ENCODE data around the gene LCN15. TPM values are rescaled to one million over a fixed set of nuclear protein-coding genes. Genes with fewer than 3 reads are reported as not detected.
"Not testable (repeated sequence)": the region's sequence is repeated elsewhere in the genome, so short reads cannot be mapped to it uniquely, and the experiment has no call there.

The LCN15 gene
- total RNA-seq, result not detected

DNA sequence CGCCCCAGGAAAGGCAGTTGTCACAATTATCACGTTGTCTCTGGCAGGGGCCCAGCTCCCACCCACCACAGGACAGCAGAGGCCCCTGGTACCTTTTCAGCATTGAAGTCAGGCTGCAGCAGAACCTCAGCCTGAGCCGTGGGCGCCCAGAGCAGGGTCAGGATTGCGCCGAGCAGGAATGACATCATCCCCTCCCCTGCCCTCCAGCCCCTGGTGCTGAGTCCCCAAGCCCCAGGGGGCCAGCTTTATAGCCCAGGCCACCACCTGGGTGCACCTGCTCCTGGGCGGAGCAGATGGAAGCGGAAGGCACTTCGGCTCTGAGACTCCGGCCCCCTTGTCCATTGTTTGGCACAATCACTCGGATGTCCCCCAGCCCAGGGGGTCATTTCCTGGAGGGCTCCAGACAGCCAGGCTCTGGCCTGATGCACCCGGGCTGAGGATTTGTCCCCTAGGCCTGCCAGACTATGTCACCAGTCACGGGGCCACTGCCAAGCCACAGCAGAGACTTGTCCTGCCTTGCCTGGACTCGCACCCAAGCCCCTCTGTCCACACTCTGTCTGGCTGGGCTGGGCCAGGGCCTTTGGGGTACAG, at the start of gene LCN15:
TSS of gene LCN15 (minus strand) at position 218 of the 591 bp plus-strand sequence. CDS start at position 188, 30 bp downstream.
- ATAC-seq (no peak), DNase-seq (ENCODE audit: low spot score in 2 of 2) (no peak)
- Mint-ChIP-seq H3K27ac (no peak within 1 kb of the TSS), H3K36me3 (no peaks in the 10 kb centered on the region), H3K9me3 (no peaks in the 10 kb centered on the region)

DNA sequence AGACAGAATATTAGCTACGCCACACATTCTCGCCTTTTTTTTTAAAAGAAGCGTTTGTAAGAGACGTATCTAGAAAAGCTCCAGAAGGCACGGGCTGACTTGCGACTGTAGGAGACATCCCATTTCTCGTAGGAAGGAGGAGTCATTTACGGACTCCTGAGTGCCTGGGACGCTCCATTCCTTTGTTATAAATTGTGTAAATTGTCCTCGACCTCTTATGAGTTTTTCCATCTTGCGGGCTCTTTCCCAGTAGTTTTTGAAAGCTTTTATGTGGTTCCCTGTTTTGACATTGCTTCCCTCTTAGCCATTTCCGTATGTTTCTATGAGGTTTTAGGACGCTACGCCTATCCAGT, 44.5 kb upstream of the LCN15 start:
- no peak for ATAC-seq
- H3K9me3 Mint-ChIP-seq, result no peaks in the 10 kb centered on the region

GRCh38 chr9:136808075-136808805, 43.9 kb upstream of the LCN15 start:
- DNase-seq (ENCODE audit: low spot score in 2 of 2) (peak in 1 of 2 donors; percentile 70), ATAC-seq (peak; percentile 23 to 46)
- Mint-ChIP-seq H3K36me3 (peaks cover 13 to 19% of the 10 kb centered on the region in 2 donors), H3K9me3 (no peaks in the 10 kb centered on the region), H3K27ac (peak overlapping the region; percentile 23 to 65)

More for the DNA sequence above, 44.5 kb upstream of the LCN15 start:
- H3K36me3 Mint-ChIP-seq, result peaks cover 18 to 19% of the 10 kb centered on the region in 2 donors
- DNase-seq (ENCODE audit: low spot score in 2 of 2), result no peak
- peak overlapping the region; percentile 23 to 65 for H3K27ac Mint-ChIP-seq

DNA sequence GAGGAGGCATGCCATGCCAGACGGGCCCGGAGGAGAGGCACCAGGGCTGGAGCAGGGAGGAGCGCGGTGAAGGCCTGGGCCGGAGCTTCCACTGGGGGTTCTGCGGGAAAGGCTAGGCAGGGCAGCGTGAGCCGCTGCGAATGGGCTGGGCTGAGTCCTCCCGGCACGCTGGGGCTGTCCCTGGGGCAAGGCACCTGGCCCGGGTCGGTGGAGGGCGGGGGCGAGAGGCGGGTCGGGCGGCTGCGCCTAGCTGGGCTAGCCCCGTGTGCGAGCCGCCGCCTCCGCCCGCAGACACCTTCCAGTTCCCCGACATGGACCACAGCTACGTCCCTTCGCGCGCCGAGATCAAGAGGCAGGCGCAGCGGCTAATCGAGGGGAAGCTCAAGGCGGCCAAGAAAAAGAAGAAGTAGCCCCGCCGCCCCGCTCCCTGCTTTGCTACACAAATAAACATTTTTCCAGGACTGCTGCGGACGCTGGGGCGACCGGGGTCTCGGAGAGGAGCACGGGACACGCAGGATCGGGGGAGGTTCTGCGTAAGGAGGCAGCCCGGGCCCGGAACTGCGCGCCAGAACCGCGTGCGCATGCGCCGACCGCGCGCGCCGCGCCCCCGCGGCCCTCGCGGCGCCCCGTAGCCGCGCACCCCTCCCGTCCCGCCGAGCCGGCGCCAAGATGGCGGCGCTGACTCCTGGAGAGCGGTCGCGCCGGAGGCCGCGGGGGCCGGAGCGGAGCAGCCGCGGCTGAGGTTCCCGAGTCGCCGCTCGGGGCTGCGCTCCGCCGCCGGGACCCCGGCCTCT, 43.2 kb upstream of the LCN15 start, which contains the start of gene RABL6:
TSS of gene RABL6 (plus strand) at position 668 of the 794 bp plus-strand sequence. CDS start 249 bp downstream, outside the sequence.
- peak; percentile 87 to 88 for DNase-seq (ENCODE audit: low spot score in 2 of 2)
- no peaks in the 10 kb centered on the region for H3K9me3 Mint-ChIP-seq
- H3K27ac Mint-ChIP-seq, result peak within 1 kb of the TSS; percentile 76 to 93
- H3K36me3 Mint-ChIP-seq, result peaks cover 6 to 13% of the 10 kb centered on the region in 2 donors
- peak; percentile 86 to 94 for ATAC-seq

GRCh38 chr9:136806631-136807201, 42.4 kb upstream of the LCN15 start:
- Mint-ChIP-seq H3K27ac (peak overlapping the region; percentile 76 to 89), H3K9me3 (no peaks in the 10 kb centered on the region), H3K36me3 (peaks cover 6 to 13% of the 10 kb centered on the region in 2 donors)
- ATAC-seq (no peak), DNase-seq (ENCODE audit: low spot score in 2 of 2) (no peak)

DNA sequence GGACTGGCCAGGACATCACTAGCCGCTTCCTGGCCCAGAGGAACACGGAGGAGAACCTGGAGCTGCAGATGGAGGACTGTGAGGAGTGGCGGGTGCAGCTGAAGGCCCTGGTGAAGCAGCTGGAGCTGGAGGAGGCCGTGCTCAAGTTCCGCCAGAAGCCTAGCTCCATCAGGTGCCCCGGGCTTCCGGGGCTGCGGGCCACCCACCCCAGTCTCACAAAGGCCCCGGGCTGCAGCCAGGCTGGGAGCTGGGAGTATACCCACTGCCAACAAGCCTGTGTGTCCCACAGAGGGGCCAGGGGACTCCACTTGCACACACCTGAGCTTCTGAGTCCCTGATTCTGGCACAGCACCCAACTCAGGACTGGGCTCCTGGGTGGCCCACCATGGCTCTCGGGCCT, 41.7 kb upstream of the LCN15 start:
- Mint-ChIP-seq H3K27ac (peak overlapping the region; percentile 76 to 89), H3K9me3 (no peaks in the 10 kb centered on the region), H3K36me3 (peaks cover 3 to 13% of the 10 kb centered on the region in 2 donors)
- DNase-seq (ENCODE audit: low spot score in 2 of 2), result peak in 1 of 2 donors; percentile 56
- ATAC-seq, result no peak

DNA sequence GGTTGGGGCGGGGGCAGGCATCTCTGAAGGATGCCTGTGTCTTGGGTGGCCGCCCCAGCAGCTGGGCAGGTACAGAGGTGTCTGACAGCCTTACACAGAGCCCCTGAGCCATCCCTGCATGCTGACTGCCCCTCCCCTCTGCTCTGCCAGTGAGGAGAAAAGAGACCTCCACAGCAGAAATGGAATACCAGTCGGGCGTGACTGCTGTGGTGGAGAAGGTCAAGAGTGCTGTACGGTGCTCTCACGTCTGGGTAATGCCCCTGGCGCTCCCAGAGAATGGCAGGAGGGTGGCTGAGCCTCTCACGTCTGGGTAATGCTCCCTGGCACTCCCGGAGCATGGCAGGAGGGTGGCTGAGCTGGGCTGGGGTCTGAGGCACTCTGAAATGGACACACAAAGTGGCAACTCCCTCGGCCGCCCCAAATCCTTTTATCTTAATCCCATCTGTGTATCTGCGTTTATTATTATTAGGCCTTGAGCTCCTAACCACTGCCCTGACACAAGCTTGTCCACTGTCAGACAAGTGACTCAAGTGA, 41.0 kb upstream of the LCN15 start:
- ATAC-seq (no peak), DNase-seq (ENCODE audit: low spot score in 2 of 2) (no peak)
- H3K36me3 Mint-ChIP-seq, result peaks cover 0 to 13% of the 10 kb centered on the region in 2 donors
- no peak overlapping the region for H3K27ac Mint-ChIP-seq
- no peaks in the 10 kb centered on the region for H3K9me3 Mint-ChIP-seq

DNA sequence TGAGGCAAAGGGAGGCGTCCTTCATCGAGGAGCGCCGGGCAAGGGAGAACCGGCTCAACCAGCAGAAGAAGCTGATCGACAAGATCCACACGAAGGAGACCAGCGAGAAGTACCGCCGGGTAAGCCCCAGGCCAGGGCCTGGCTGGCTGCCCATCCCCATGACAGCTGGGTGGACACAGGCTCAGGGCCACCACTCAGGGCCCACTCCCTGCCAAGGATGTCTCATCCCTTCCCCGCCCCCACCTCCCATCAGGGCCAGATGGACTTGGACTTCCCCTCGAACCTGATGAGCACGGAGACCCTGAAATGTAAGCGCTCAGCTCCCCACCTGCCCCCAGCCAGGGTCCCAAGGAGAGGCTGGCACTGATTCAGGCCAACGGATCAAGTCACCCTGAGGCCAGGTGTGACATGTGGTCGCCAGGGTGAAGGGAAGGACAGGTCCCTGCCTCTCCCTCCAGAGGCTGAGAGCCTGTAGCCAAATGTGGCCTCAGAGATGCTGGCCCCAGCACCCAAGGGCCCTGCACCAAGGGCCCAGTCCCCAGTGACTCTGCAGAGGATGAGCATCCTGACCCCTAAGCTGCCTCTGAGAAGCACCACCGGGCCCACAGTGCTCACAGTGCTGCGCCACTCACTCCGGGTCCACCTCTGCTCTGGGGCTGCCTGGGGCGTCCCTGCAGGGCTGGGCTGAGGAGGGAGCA, 40.3 kb upstream of the LCN15 start:
- Mint-ChIP-seq H3K27ac (no peak overlapping the region), H3K9me3 (no peaks in the 10 kb centered on the region), H3K36me3 (peaks cover 0 to 9% of the 10 kb centered on the region in 2 donors)
- no peak for DNase-seq (ENCODE audit: low spot score in 2 of 2)
- no peak for ATAC-seq

GRCh38 chr9:136803551-136804508, 39.5 kb upstream of the LCN15 start:
- DNase-seq (ENCODE audit: low spot score in 2 of 2) (no peak), ATAC-seq (no peak)
- H3K9me3 Mint-ChIP-seq, result no peaks in the 10 kb centered on the region
- H3K27ac Mint-ChIP-seq, result peak overlapping the region in 1 of 2 donors; percentile 34
- H3K36me3 Mint-ChIP-seq, result peaks cover 0 to 3% of the 10 kb centered on the region in 2 donors

DNA sequence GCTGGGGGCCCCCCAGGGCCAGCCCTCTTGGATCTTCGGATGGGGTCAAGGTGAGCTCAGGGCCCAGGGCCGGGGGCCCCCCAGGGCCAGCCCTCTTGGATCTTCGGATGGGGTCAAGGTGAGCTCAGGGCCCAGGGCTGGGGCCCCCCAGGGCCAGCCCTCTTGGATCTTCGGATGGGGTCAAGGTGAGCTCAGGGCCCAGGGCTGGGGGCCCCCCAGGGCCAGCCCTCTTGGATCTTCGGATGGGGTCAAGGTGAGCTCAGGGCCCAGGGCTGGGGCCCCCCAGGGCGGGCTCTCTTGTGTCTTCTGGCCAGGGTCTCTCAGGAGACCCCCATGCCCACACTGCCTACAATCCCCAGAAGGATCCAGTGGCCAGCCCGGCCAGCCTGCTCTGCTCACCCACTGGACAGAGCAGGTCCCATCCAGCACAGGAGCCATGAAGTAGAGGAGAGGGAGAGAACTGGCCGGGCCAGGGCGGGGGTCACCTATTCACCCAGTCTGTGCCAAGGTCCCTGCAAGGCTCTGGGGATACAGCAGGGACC, 38.8 kb upstream of the LCN15 start:
- not testable (repeated sequence) for ATAC-seq; H3K36me3 Mint-ChIP-seq; DNase-seq (ENCODE audit: low spot score in 2 of 2); H3K9me3 Mint-ChIP-seq; H3K27ac Mint-ChIP-seq

GRCh38 chr9:136802321-136802720, 38.0 kb upstream of the LCN15 start:
- no peak overlapping the region for H3K27ac Mint-ChIP-seq
- DNase-seq (ENCODE audit: low spot score in 2 of 2) (no peak), ATAC-seq (no peak)
- no peaks in the 10 kb centered on the region for H3K9me3 Mint-ChIP-seq
- H3K36me3 Mint-ChIP-seq, result no peaks in the 10 kb centered on the region

GRCh38 chr9:136799854-136800657, 35.7 kb upstream of the LCN15 start:
- H3K27ac Mint-ChIP-seq, result no peak overlapping the region
- peak; percentile 69 to 84 for ATAC-seq
- peak in 1 of 2 donors; percentile 80 for DNase-seq (ENCODE audit: low spot score in 2 of 2)
- H3K9me3 Mint-ChIP-seq, result no peaks in the 10 kb centered on the region
- no peaks in the 10 kb centered on the region for H3K36me3 Mint-ChIP-seq

DNA sequence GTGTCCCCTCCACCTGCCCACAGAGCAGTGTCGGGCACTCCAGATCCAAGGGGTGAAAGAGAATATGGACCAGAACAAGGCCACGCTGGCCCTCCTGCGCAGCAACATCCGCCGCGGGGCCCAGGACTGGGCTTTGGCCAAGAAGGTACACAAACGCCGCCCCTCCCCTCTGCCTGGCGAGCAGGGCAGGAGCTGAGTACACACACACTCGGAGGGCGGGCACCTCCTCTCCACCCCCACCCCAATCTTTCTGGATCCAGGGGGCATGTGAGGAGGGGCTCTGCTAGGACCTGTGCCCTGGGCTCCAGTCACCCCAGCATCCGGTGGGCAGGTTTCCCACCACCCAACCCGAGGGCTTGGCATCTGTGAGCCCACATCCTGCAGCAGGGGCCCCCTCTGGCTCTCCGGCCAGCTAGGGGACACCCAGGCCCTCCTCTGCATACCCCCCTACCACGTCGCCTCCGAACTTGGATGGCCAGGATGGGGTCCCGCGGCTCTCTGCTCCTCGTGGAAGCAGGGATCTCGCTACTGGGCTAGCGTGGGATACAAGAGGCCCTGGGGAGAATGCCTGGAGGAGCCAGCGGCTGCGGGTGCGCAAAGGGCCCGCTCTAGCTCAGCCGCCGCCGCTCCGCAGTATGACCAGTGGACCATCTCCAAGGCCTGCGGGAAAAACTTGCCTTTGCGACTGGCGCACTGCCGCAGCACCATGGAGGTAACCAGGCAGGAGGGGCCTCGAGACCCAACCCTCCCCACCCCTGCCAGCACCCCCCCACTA, 34.9 kb upstream of the LCN15 start:
- Mint-ChIP-seq H3K27ac (no peak overlapping the region), H3K9me3 (no peaks in the 10 kb centered on the region), H3K36me3 (no peaks in the 10 kb centered on the region)
- DNase-seq (ENCODE audit: low spot score in 2 of 2) (no peak), ATAC-seq (no peak)

GRCh38 chr9:136798708-136799078, 34.4 kb upstream of the LCN15 start:
- no peak for DNase-seq (ENCODE audit: low spot score in 2 of 2)
- H3K27ac Mint-ChIP-seq, result no peak overlapping the region
- H3K9me3 Mint-ChIP-seq, result no peaks in the 10 kb centered on the region
- no peak for ATAC-seq
- no peaks in the 10 kb centered on the region for H3K36me3 Mint-ChIP-seq
